ENCODE data around the gene GNLY.
"Not testable (repeated sequence)": the region's sequence is repeated elsewhere in the genome, so short reads cannot be mapped to it uniquely, and the experiment has no call there.

Gene GNLY

GRCh38 chr2:85669549-85669948 lies 24.6 kb upstream of the GNLY start:
- no peak overlapping the region for H3K4me3 ChIP-seq (ENCODE audit: low read length)
- no peak for TF ChIP-seq CTCF (IDR thresholded peaks at IDR 0.05; ENCODE audit: insufficient read depth, low read depth, low read length, missing control alignments)
- DNase-seq (ENCODE audit: low read depth): no peak

- H3K4me3 ChIP-seq (ENCODE audit: low read length); DNase-seq (ENCODE audit: low read depth): not testable (repeated sequence)
Observed at GRCh38 chr2:85670416-85670815, 23.7 kb upstream of the GNLY start.

- no peak for TF ChIP-seq CTCF (IDR thresholded peaks at IDR 0.05; ENCODE audit: insufficient read depth, low read depth, low read length, missing control alignments)
- H3K4me3 ChIP-seq (ENCODE audit: low read length): no peak overlapping the region
- no peak for DNase-seq (ENCODE audit: low read depth)
Observed at GRCh38 chr2:85672456-85672855, 21.7 kb upstream of the GNLY start.

GRCh38 chr2:85673716-85674375 lies 20.3 kb upstream of the GNLY start:
- H3K4me3 ChIP-seq (ENCODE audit: low read length): no peak overlapping the region
- no peak for DNase-seq (ENCODE audit: low read depth)
- TF ChIP-seq CTCF (IDR thresholded peaks at IDR 0.05; ENCODE audit: insufficient read depth, low read depth, low read length, missing control alignments): no peak

- TF ChIP-seq CTCF (IDR thresholded peaks at IDR 0.05; ENCODE audit: insufficient read depth, low read depth, low read length, missing control alignments): no peak
- no peak for DNase-seq (ENCODE audit: low read depth)
- H3K4me3 ChIP-seq (ENCODE audit: low read length): no peak overlapping the region
Observed at GRCh38 chr2:85674417-85674816, 19.7 kb upstream of the GNLY start.

GRCh38 chr2:85675427-85675826 lies 18.7 kb upstream of the GNLY start:
- no peak overlapping the region for H3K4me3 ChIP-seq (ENCODE audit: low read length)
- DNase-seq (ENCODE audit: low read depth): no peak
- TF ChIP-seq CTCF (IDR thresholded peaks at IDR 0.05; ENCODE audit: insufficient read depth, low read depth, low read length, missing control alignments): no peak

- H3K4me3 ChIP-seq (ENCODE audit: low read length): no peak overlapping the region
- DNase-seq (ENCODE audit: low read depth): no peak
- TF ChIP-seq CTCF (IDR thresholded peaks at IDR 0.05; ENCODE audit: insufficient read depth, low read depth, low read length, missing control alignments): no peak
Observed at GRCh38 chr2:85675866-85676548, 18.2 kb upstream of the GNLY start.
